Measurements from ENCODE around the gene NPFF.

The NPFF gene

DNA sequence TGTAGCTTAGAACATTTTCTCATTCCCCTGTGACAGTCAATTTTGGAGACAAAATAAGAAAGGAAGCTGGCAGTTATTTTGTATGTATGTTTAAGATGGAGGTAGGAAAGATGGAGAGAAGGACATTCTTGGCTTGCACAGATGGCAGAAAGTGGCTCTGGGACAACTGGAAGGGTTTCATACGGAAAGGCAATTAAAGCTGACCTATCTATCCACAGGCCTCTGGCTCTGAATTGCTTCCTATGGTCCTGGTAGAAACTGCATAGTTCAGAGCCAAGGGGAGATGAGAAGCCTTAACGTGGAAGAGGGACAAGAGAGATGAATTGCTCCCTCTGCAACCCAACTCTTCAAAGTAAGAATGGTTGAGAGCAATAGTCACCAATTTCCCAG lies 8.0 kb upstream of the NPFF start:
- CTCF ChIA-PET: interaction anchor here (1.0 to 4.9 kb wide), 8 partner anchors 12 to 232 kb away, joined by 3 to 21 read pairs (median 5); partner anchors contain the start of genes AAAS and TARBP2
- TF ChIP-seq, protein P1, sequence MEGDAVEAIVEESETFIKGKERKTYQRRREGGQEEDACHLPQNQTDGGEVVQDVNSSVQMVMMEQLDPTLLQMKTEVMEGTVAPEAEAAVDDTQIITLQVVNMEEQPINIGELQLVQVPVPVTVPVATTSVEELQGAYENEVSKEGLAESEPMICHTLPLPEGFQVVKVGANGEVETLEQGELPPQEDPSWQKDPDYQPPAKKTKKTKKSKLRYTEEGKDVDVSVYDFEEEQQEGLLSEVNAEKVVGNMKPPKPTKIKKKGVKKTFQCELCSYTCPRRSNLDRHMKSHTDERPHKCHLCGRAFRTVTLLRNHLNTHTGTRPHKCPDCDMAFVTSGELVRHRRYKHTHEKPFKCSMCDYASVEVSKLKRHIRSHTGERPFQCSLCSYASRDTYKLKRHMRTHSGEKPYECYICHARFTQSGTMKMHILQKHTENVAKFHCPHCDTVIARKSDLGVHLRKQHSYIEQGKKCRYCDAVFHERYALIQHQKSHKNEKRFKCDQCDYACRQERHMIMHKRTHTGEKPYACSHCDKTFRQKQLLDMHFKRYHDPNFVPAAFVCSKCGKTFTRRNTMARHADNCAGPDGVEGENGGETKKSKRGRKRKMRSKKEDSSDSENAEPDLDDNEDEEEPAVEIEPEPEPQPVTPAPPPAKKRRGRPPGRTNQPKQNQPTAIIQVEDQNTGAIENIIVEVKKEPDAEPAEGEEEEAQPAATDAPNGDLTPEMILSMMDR (IDR thresholded peaks at IDR 0.05; ENCODE audit: control extremely low read depth, extremely low read depth, low read depth, missing control alignments): no peak
- POLR2A ChIA-PET: no interaction called here
- no peak for DNase-seq (ENCODE audit: extremely low spot score)

- POLR2A ChIA-PET: no interaction called here
- no peak for DNase-seq (ENCODE audit: extremely low spot score)
- TF ChIP-seq, protein P1 (IDR thresholded peaks at IDR 0.05; ENCODE audit: control extremely low read depth, extremely low read depth, low read depth, missing control alignments): no peak
- CTCF ChIA-PET: interaction anchor here (1.0 to 4.9 kb wide), 7 partner anchors 13 to 232 kb away, joined by 3 to 21 read pairs (median 5); partner anchors contain the start of genes AAAS and TARBP2
These were observed 7.5 kb upstream of the NPFF start for GRCh38 chr12:53514628-53515290.

GRCh38 chr12:53513712-53514410 lies 6.6 kb upstream of the NPFF start:
- TF ChIP-seq, protein P1 (IDR thresholded peaks at IDR 0.05; ENCODE audit: control extremely low read depth, extremely low read depth, low read depth, missing control alignments): no peak
- ChIA-PET CTCF (interaction anchor here (0.7 to 6.5 kb wide), 6 partner anchors 7 to 233 kb away, joined by 3 to 87 read pairs (median 7); no protein-coding TSS in a partner anchor), POLR2A (no interaction called here)
- no peak for DNase-seq (ENCODE audit: extremely low spot score)

DNA sequence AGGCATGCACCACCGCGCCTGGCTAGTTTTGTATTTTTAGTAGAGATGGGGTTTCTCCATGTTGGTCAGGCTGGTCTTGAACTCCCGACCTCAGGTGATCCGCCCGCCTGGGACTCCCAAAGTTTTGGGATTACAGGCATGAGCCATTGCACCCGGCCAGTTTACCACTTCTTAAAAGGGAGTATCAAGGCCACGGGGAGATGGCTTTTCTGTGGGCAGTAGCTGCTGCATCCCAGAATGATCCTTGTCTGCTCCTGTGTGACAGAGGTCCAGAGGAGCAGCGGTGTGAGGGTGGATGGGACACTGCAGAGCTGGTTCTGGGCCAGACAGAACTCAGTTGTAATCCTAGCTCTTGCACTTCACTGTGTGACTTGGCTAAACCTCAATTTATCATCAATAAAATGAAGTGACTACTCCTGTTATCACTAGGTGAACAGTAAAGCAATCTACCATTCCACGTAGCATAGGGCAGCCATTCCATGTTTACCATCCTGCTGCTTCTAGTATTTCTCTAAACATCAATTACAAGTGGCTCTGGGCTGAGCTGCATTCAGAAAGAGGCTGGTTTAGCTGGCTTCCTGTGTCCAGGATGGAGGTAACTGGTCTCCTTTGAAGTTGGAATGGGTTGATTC lies 3.0 kb upstream of the NPFF start:
- POLR2A ChIA-PET: interaction anchor here (2.1 kb wide), 1 partner anchor 9 kb away, joined by 4 read pairs; the partner anchor contains the start of gene TARBP2
- TF ChIP-seq, protein P1 (IDR thresholded peaks at IDR 0.05; ENCODE audit: control extremely low read depth, extremely low read depth, low read depth, missing control alignments): no peak
- CTCF ChIA-PET: interaction anchor here (1.1 to 6.5 kb wide), 16 partner anchors 10 to 234 kb away, joined by 3 to 87 read pairs (median 10); partner anchors contain the start of genes AAAS, ATP5MC2, MAP3K12 and TARBP2
- no peak for DNase-seq (ENCODE audit: extremely low spot score)

- TF ChIP-seq, protein P1 (IDR thresholded peaks at IDR 0.05; ENCODE audit: control extremely low read depth, extremely low read depth, low read depth, missing control alignments): peak; percentile 99
- CTCF ChIA-PET: interaction anchor here (0.7 to 6.5 kb wide), 50 partner anchors 8 to 891 kb away, joined by 3 to 87 read pairs (median 4); partner anchors contain the start of genes AAAS, ATP5MC2, MAP3K12 and MYG1
- peak; percentile 82 for DNase-seq (ENCODE audit: extremely low spot score)
- POLR2A ChIA-PET: interaction anchor here (0.5 to 2.1 kb wide), 4 partner anchors 7 to 442 kb away, joined by 3 to 4 read pairs (median 4); partner anchors contain the start of genes MAP3K12 and TARBP2
These were observed 1.4 kb upstream of the NPFF start for GRCh38 chr12:53508534-53509170.

GRCh38 chr12:53507603-53507885 lies 260 bp upstream of the NPFF start:
- ChIA-PET POLR2A (interaction anchor here (1.6 kb wide), 1 partner anchor 8 kb away, joined by 4 read pairs; the partner anchor contains the start of gene MAP3K12), CTCF (interaction anchor here (0.7 to 6.5 kb wide), 13 partner anchors 7 to 187 kb away, joined by 3 to 87 read pairs (median 8); partner anchors contain the start of genes ATP5MC2, MAP3K12 and TARBP2)
- TF ChIP-seq, protein P1 (IDR thresholded peaks at IDR 0.05; ENCODE audit: control extremely low read depth, extremely low read depth, low read depth, missing control alignments): no peak
- no peak for DNase-seq (ENCODE audit: extremely low spot score)
